NCI-H748 (cell line): Measurements from ENCODE around the gene FARP1.

Source experiments
- DNase-seq: peaks from one replicate; lab custom pipeline; 2025; ENCODE audit not compliant: unreplicated experiment; lab: John Stamatoyannopoulos, UW

Gene FARP1

GRCh38 chr13:98490195-98490836, 347.4 kb downstream of the FARP1 start:
- no peak for DNase-seq

GRCh38 chr13:98490866-98491265, 348.0 kb downstream of the FARP1 start:
- no peak for DNase-seq

- no peak for DNase-seq
Measured at GRCh38 chr13:98492335-98493041, 349.6 kb downstream of the FARP1 start.

- no peak for DNase-seq
Measured at GRCh38 chr13:98493042-98493712, 350.3 kb downstream of the FARP1 start.

GRCh38 chr13:98494769-98495168, 351.9 kb downstream of the FARP1 start:
- DNase-seq, result no peak

- DNase-seq, result no peak
Measured at GRCh38 chr13:98495627-98496478, 353.0 kb downstream of the FARP1 start.

- DNase-seq, result no peak
Measured at GRCh38 chr13:98496479-98496791, 353.5 kb downstream of the FARP1 start.

GRCh38 chr13:98496966-98497365, 354.1 kb downstream of the FARP1 start:
- DNase-seq, result no peak

- DNase-seq, result no peak
Measured at GRCh38 chr13:98500963-98501421, 358.1 kb downstream of the FARP1 start.

- no peak for DNase-seq
Measured at GRCh38 chr13:98503175-98504028, 360.5 kb downstream of the FARP1 start.

GRCh38 chr13:98504029-98504351, 361.1 kb downstream of the FARP1 start:
- no peak for DNase-seq

GRCh38 chr13:98504371-98504963, 361.6 kb downstream of the FARP1 start:
- no peak for DNase-seq
